AG09309 (cell line): ENCODE measurements around the gene GRHL1.
"Not testable (repeated sequence)": the region's sequence is repeated elsewhere in the genome, so short reads cannot be mapped to it uniquely, and the experiment has no call there.

ENCODE experiments used
- DNase-seq: peaks from one replicate; pipeline ENCODE4 v3.0.0-alpha.2; 2010; ENCODE audit warnings: low read depth
- H3K4me3 ChIP-seq: 2 replicates; pipeline ENCODE4 v1.5.1; 2011; ENCODE audit warnings: mild to moderate bottlenecking, low read depth, low read length, moderate library complexity; ENCODE audit not compliant: control insufficient read depth
- CTCF ChIP-seq: IDR thresholded peaks from 2 replicates; pipeline ENCODE4 v1.5.1; 2011; ENCODE audit warnings: mild to moderate bottlenecking, low read depth, low read length, inconsistent platforms; ENCODE audit not compliant: insufficient read depth, control insufficient read depth; ENCODE audit errors: missing control alignments

The GRHL1 gene

GRCh38 chr2:10009811-10010781, 58.6 kb downstream of the GRHL1 start:
- no peak for DNase-seq
- no peak overlapping the region for H3K4me3 ChIP-seq
- TF ChIP-seq CTCF: no peak

- DNase-seq, H3K4me3 ChIP-seq: not testable (repeated sequence)
These were observed 59.5 kb downstream of the GRHL1 start for GRCh38 chr2:10010861-10011605.

- not testable (repeated sequence) for DNase-seq, H3K4me3 ChIP-seq
These were observed 60.3 kb downstream of the GRHL1 start for GRCh38 chr2:10011606-10012325.

GRCh38 chr2:10012366-10012962, 61.0 kb downstream of the GRHL1 start:
- not testable (repeated sequence) for DNase-seq, H3K4me3 ChIP-seq

GRCh38 chr2:10012963-10013461, 61.5 kb downstream of the GRHL1 start:
- H3K4me3 ChIP-seq: no peak overlapping the region
- TF ChIP-seq CTCF: no peak
- DNase-seq: no peak

GRCh38 chr2:10013651-10014417, 62.3 kb downstream of the GRHL1 start:
- not testable (repeated sequence) for DNase-seq, H3K4me3 ChIP-seq

GRCh38 chr2:10014418-10015190, 63.1 kb downstream of the GRHL1 start:
- no peak for TF ChIP-seq CTCF
- no peak overlapping the region for H3K4me3 ChIP-seq
- no peak for DNase-seq

- not testable (repeated sequence) for H3K4me3 ChIP-seq, DNase-seq
These were observed 64.0 kb downstream of the GRHL1 start for GRCh38 chr2:10015376-10015989.
